Liver (tissue), 9 donors: Measurements from ENCODE around the gene WDR27. TPM values are rescaled to one million over a fixed set of nuclear protein-coding genes. Genes with fewer than 3 reads are reported as not detected.
A peak's percentile ranks its signal among the peaks of the same experiment; 100 is the strongest.

Experiments
- DNase-seq: peaks from one replicate; pipeline ENCODE4 v3.0.0-alpha.2; 2017; ENCODE audit warnings: low spot score
- H3K27ac ChIP-seq, 2 donors: one replicate each; pipeline ENCODE4 v1.7.0; 2013; ENCODE audit warnings: inconsistent platforms in 2 of 2, low read length in 2 of 2, control low read depth in 1 of 2, low read depth in 1 of 2, mild to moderate bottlenecking in 1 of 2
- H3K27me3 ChIP-seq, 4 donors: one replicate each; pipeline versions ENCODE4 v1.6.1 to v1.7.0; 2013; ENCODE audit warnings: low read length in 3 of 4, inconsistent platforms in 1 of 4, mild to moderate bottlenecking in 1 of 4, moderate library complexity in 1 of 4; ENCODE audit not compliant: control insufficient read depth in 4 of 4, insufficient read depth in 4 of 4
- H3K36me3 ChIP-seq, 4 donors: one replicate each; pipeline versions ENCODE4 v1.6.1 to v1.7.0; 2013; ENCODE audit warnings: low read length in 3 of 4, mild to moderate bottlenecking in 3 of 4, low read depth in 1 of 4, moderate library complexity in 1 of 4; ENCODE audit not compliant: control insufficient read depth in 4 of 4, insufficient read depth in 3 of 4
- H3K4me1 ChIP-seq, 4 donors: one replicate each; pipeline versions ENCODE4 v1.6.1 to v1.7.0; 2013; ENCODE audit warnings: low read length in 3 of 4, mild to moderate bottlenecking in 3 of 4, moderate library complexity in 1 of 4; ENCODE audit not compliant: control insufficient read depth in 4 of 4, insufficient read depth in 4 of 4
- H3K4me3 ChIP-seq, 3 donors: one replicate each; pipeline versions ENCODE4 v1.6.1 to v1.7.0; 2013; ENCODE audit warnings: low read length in 3 of 3, control low read depth in 1 of 3, low read depth in 1 of 3, mild to moderate bottlenecking in 1 of 3
- H3K9ac ChIP-seq, 2 donors: one replicate each; pipeline ENCODE4 v1.7.0; 2013; ENCODE audit warnings: low read length in 2 of 2, mild to moderate bottlenecking in 2 of 2, moderate library complexity in 2 of 2, control low read depth in 1 of 2, low read depth in 1 of 2
- H3K9me3 ChIP-seq, 4 donors: one replicate each; pipeline versions ENCODE4 v1.6.1 to v1.7.0; 2013; ENCODE audit warnings: low read length in 3 of 4; ENCODE audit not compliant: control insufficient read depth in 4 of 4
- CTCF ChIP-seq: fragments of 150-350 bp; IDR thresholded peaks from 2 replicates; pipeline ENCODE4 v1.5.1; 2017; ENCODE audit warnings: improper control_type of control experiment, low read depth, low read length; ENCODE audit not compliant: missing input control
- EGR1 ChIP-seq, 2 donors: IDR thresholded peaks; 2 replicates each; pipeline ENCODE4 v1.6.1; 2016 to 2018; ENCODE audit warnings: antibody characterized with exemption in 2 of 2, low read depth in 2 of 2
- FOXA1 ChIP-seq: IDR thresholded peaks from 2 replicates; pipeline ENCODE4 v1.6.1; 2016; ENCODE audit warnings: antibody characterized with exemption
- GABPA ChIP-seq, 2 donors: IDR thresholded peaks in 1 of 2; conservative IDR thresholded peaks in 1 of 2; 2 replicates each; pipeline ENCODE4 v1.6.1; 2016; ENCODE audit warnings: antibody characterized with exemption in 2 of 2, mild to moderate bottlenecking in 1 of 2, moderate library complexity in 1 of 2
- HNF4G ChIP-seq: IDR thresholded peaks from 2 replicates; pipeline ENCODE4 v1.6.1; 2016; ENCODE audit warnings: antibody characterized with exemption
- JUND ChIP-seq, 2 donors: IDR thresholded peaks; 2 replicates each; pipeline ENCODE4 v1.6.1; 2016; ENCODE audit warnings: antibody characterized with exemption in 2 of 2
- MAX ChIP-seq: IDR thresholded peaks from 2 replicates; pipeline ENCODE4 v1.6.1; 2016; ENCODE audit warnings: antibody characterized with exemption
- RAD21 ChIP-seq, 2 donors: IDR thresholded peaks; 2 replicates each; pipeline ENCODE4 v1.6.1; 2016; ENCODE audit warnings: antibody characterized with exemption in 2 of 2, mild to moderate bottlenecking in 2 of 2
- SP1 ChIP-seq: IDR thresholded peaks from 2 replicates; pipeline ENCODE4 v1.6.1; 2018; ENCODE audit warnings: antibody characterized with exemption, mild to moderate bottlenecking
- YY1 ChIP-seq: IDR thresholded peaks from 2 replicates; pipeline ENCODE4 v1.6.1; 2016; ENCODE audit warnings: antibody characterized with exemption, mild to moderate bottlenecking
- ZBTB33 ChIP-seq: IDR thresholded peaks from 2 replicates; pipeline ENCODE4 v1.6.1; 2016; ENCODE audit warnings: antibody characterized with exemption
- WGBS: extraction: QIAGEN DNeasy Blood & Tissue Kit; methylation state at CpG from one replicate; pipeline ENCODE4 v1.1.7; 2013; 5-methylcytosine and 5-hydroxymethylcytosine counted together
- polyA plus RNA-seq, 2 donors: library from polyadenylated mRNA; stranded (reverse) in 1 of 2; unstranded in 1 of 2; fragments of 200-250 nt in 1 of 2; fragments of >200 nt in 1 of 2; fragmentation: Nextera tagmentation in 1 of 2; extraction: Ambion mirVana in 1 of 2; gene quantifications; one replicate each; pipeline versions ENCODE4 v1.2.1 to v1.2.3, GENCODE V29; 2013 to 2015
- total RNA-seq, 2 donors: library from RNA; depleted of rRNA; stranded (reverse); fragments of >200 nt; gene quantifications; one replicate each; pipeline ENCODE4 v1.2.3, GENCODE V29; 2014
- donor health status: healthy.
- donor health status: healthy.
- donor health status: healthy.
- donor health status: healthy.
- donor health status: healthy.

The WDR27 gene
- total and polyA plus RNA-seq, 4 donors, result 3.7 to 20.1 (median 7.7) TPM

- TF ChIP-seq JUND (IDR thresholded peaks at IDR 0.05) (peak in 1 of 2 donors; percentile 12), FOXA1 (no peak), YY1 (no peak), MAX (no peak), SP1 (peak; percentile 16)
Measured at GRCh38 chr6:169557887-169558286, 143.9 kb downstream of the WDR27 start (continued).

- Histone ChIP-seq H3K9me3 (no peaks in the 10 kb centered on the region), H3K4me3 (no peak overlapping the region), H3K4me1 (peaks cover 3 to 9% (median 6%) of the 10 kb centered on the region in 4 donors), H3K36me3 (peaks cover 0 to 2% (median 0%) of the 10 kb centered on the region in 4 donors), H3K9ac (no peak overlapping the region), H3K27me3 (no peaks in the 10 kb centered on the region), H3K27ac (peak overlapping the region in 1 of 2 donors; percentile 31)
- no peak for DNase-seq
- 89% methylated on average over 13 of the region's 13 CpGs for WGBS
- TF ChIP-seq HNF4G (no peak), ZBTB33 (no peak), MAX (no peak)
Measured at GRCh38 chr6:169556758-169557548, 144.9 kb downstream of the WDR27 start.

GRCh38 chr6:169555971-169556617, 145.7 kb downstream of the WDR27 start:
- no peak for TF ChIP-seq CTCF
- TF ChIP-seq EGR1 (IDR thresholded peaks at IDR 0.05; ENCODE audit: low read depth in 2 of 2), result no peak
- no peak for TF ChIP-seq GABPA (IDR thresholded peaks at IDR 0.05 in 1 of 2, conservative IDR thresholded peaks at IDR 0.05 in 1 of 2)
- no peak for TF ChIP-seq RAD21 (IDR thresholded peaks at IDR 0.05)
- no peak for TF ChIP-seq SP1
- H3K4me1 ChIP-seq, result peaks cover 3 to 9% (median 6%) of the 10 kb centered on the region in 4 donors
- H3K9ac ChIP-seq, result no peak overlapping the region
- no peaks in the 10 kb centered on the region for H3K9me3 ChIP-seq
- WGBS, result 92% methylated on average over 5 of the region's 5 CpGs
- peaks cover 0 to 2% (median 0%) of the 10 kb centered on the region in 4 donors for H3K36me3 ChIP-seq
- no peaks in the 10 kb centered on the region for H3K27me3 ChIP-seq
- H3K4me3 ChIP-seq, result no peak overlapping the region
- no peak for DNase-seq
- no peak overlapping the region for H3K27ac ChIP-seq
